AG10803 (cell line): Measurements from ENCODE around the gene CFAP74.

Source experiments
- DNase-seq: peaks from one replicate; pipeline ENCODE4 v3.0.0; 2010; ENCODE audit warnings: low read depth
- H3K4me3 ChIP-seq: 2 replicates; pipeline ENCODE4 v1.5.1; 2011; ENCODE audit warnings: mild to moderate bottlenecking, low read length, control low read depth
- CTCF ChIP-seq: conservative IDR thresholded peaks from 2 replicates; pipeline ENCODE4 v1.5.1; 2011; ENCODE audit warnings: mild to moderate bottlenecking, low read length, control low read depth, inconsistent platforms

Gene CFAP74

GRCh38 chr1:2024887-2025286 lies 21.3 kb upstream of the CFAP74 start:
- no peak overlapping the region for H3K4me3 ChIP-seq
- no peak for TF ChIP-seq CTCF
- no peak for DNase-seq

DNA sequence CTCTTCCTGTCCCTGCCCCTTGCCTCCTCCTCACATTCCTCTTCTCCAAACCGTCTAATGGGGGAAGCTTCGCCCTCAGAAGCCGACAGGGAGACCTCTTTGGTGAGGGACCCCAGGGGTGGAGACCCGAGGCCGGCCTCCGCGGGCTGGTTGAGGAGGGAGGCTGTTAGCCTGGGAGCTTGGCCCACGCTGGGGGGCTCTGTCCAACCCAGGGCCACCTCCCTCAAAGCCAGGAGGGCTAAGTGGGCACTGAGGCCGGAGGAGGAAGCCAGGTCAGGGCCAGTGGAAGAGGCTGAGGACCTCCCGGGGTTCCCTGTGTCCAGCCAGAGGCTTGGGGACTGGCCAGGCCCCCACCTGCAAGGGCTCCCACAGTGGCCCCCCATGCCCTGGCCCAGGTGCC lies 20.9 kb upstream of the CFAP74 start:
- H3K4me3 ChIP-seq: no peak overlapping the region

DNA sequence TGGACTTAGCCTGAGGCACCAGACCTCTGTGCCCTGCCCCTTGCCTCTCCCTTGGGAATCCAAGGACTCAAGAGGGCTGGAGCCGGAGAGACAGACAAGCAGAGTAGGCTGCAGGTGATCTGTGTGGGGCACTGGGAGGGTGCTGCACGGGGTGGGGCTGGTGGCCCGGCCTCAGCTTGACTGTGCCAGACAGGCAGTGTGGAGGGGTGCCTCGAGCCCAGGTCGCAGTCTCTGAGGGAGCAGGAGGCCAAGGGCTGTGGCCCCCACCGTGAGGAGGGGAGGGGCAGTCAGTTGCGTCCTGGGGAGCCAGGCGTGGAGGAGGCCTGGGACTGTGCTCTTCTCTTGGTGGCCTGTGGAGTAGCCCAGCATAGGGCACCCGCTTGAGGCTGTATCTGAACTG lies 19.6 kb upstream of the CFAP74 start:
- no peak overlapping the region for H3K4me3 ChIP-seq
- DNase-seq: no peak
- TF ChIP-seq CTCF: no peak

More for the DNA sequence above, 20.9 kb upstream of the CFAP74 start:
- TF ChIP-seq CTCF: no peak
- no peak for DNase-seq

GRCh38 chr1:2022063-2022770 lies 18.6 kb upstream of the CFAP74 start:
- DNase-seq: no peak
- H3K4me3 ChIP-seq: no peak overlapping the region
- no peak for TF ChIP-seq CTCF

- no peak for TF ChIP-seq CTCF
- H3K4me3 ChIP-seq: no peak overlapping the region
Observed at GRCh38 chr1:2021550-2021949, 18.0 kb upstream of the CFAP74 start.

GRCh38 chr1:2020310-2020655 lies 16.7 kb upstream of the CFAP74 start:
- TF ChIP-seq CTCF: no peak
- H3K4me3 ChIP-seq: no peak overlapping the region
- no peak for DNase-seq

More at GRCh38 chr1:2021550-2021949, 18.0 kb upstream of the CFAP74 start:
- DNase-seq: no peak

DNA sequence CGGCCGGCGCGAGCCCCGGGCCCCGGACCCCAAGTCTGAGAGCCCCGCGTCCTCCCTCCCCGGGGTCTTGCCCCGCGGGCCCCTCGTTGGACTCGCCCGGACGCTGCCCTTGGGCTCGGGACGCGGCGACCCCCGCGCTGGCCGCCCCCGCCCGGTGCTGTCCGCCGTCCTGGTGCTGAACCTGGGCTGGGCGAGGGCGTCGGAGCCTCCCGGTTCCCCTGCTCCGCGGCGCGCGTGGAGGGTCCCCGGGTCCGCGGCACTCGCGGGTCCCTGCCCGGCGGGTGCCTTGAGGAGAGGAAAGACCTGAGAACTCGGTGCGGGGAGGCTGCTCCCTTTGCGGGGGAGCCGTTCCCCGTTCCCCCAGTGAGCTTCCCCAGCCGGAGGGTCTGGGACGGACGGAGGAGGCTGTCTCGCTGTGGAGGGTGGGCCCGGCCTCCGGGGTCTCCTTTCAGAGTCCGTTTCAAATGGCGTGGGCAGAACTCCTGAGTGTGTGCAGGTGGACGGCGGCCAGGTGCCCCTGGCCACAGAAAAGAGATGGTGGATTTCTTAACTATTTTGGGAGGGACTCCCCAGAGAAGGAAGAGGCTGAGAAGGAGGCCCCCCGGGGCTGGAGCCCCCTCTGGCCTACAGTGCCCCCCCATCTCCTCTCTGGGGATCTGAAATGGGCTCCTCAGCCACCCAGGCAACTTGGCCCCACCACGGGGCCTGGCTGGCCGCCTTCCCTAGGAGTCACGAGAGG lies 16.2 kb upstream of the CFAP74 start:
- no peak for DNase-seq
- H3K4me3 ChIP-seq: no peak overlapping the region
- no peak for TF ChIP-seq CTCF
